ENCODE data around the gene MAN2A2.

GRCh38 chr15:90875549-90875981 is 27.5 kb upstream of the MAN2A2 start:
- no peak for TF ChIP-seq CTCF (IDR thresholded peaks at IDR 0.05)
- TF ChIP-seq POLR2AphosphoS5 (IDR thresholded peaks at IDR 0.05), result no peak
- no peak for TF ChIP-seq POLR2A (IDR thresholded peaks at IDR 0.05)
